Measurements from ENCODE around the gene TMEM115. TPM values are rescaled to one million over a fixed set of nuclear protein-coding genes. Genes with fewer than 3 reads are reported as not detected.

The TMEM115 gene
- total and polyA plus RNA-seq, 2 of the 13 experiments (the other 11 are each of a cell fraction or from before 2014, with no cell fraction given) = 22.1 to 30.7 TPM

- TF ChIP-seq HBP1 (CRISPR knock-in tag; IDR thresholded peaks at IDR 0.05; ENCODE audit: low read depth) (peak; percentile 55; the same call in 1 of the 2 replicates), MXD3 (CRISPR knock-in tag; IDR thresholded peaks at IDR 0.05) (peak; percentile 59; the same call in 1 of the 2 replicates), SRSF1 (optimal IDR thresholded peaks at IDR 0.05; ENCODE audit: low read depth, low read length) (peak; percentile 12), BCL6 (CRISPR knock-in tag; IDR thresholded peaks at IDR 0.05) (peak; percentile 11; the same call in 1 of the 2 replicates), MNT (IDR thresholded peaks at IDR 0.05) (peak; percentile 50; the same call in 1 of the 2 replicates), TBX3 (IDR thresholded peaks at IDR 0.05; ENCODE audit: borderline replicate concordance) (no peak), TFDP2 (CRISPR knock-in tag; IDR thresholded peaks at IDR 0.05) (peak; percentile 32; the same call in 1 of the 2 replicates), SPEN (CRISPR knock-in tag; IDR thresholded peaks at IDR 0.05; ENCODE audit: low read depth) (0 out of 2 replicates have a peak, but pooled peaks have one; percentile 43), ZSCAN21 (CRISPR knock-in tag; IDR thresholded peaks at IDR 0.05; ENCODE audit: borderline replicate concordance) (no peak; the same call in 1 of the 2 replicates), ZBTB42 (CRISPR knock-in tag; IDR thresholded peaks at IDR 0.05) (0 out of 2 replicates have a peak, but pooled peaks have one; percentile 8), ZEB1 (IDR thresholded peaks at IDR 0.05; ENCODE audit: insufficient replicate concordance, low read depth) (peak; percentile 16), ZNF343 (CRISPR knock-in tag; IDR thresholded peaks at IDR 0.05) (no peak), ZBTB7B (CRISPR knock-in tag; IDR thresholded peaks at IDR 0.05) (0 out of 2 replicates have a peak, but pooled peaks have one; percentile 15), ZNF24 (IDR thresholded peaks at IDR 0.05) (no peak), RARA (CRISPR knock-in tag; IDR thresholded peaks at IDR 0.05) (no peak)
- TF ChIP-seq, protein P1, sequence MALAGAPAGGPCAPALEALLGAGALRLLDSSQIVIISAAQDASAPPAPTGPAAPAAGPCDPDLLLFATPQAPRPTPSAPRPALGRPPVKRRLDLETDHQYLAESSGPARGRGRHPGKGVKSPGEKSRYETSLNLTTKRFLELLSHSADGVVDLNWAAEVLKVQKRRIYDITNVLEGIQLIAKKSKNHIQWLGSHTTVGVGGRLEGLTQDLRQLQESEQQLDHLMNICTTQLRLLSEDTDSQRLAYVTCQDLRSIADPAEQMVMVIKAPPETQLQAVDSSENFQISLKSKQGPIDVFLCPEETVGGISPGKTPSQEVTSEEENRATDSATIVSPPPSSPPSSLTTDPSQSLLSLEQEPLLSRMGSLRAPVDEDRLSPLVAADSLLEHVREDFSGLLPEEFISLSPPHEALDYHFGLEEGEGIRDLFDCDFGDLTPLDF (CRISPR knock-in tag; IDR thresholded peaks at IDR 0.05) = 0 out of 2 replicates have a peak, but pooled peaks have one; percentile 17
- TF ChIP-seq, protein P2, sequence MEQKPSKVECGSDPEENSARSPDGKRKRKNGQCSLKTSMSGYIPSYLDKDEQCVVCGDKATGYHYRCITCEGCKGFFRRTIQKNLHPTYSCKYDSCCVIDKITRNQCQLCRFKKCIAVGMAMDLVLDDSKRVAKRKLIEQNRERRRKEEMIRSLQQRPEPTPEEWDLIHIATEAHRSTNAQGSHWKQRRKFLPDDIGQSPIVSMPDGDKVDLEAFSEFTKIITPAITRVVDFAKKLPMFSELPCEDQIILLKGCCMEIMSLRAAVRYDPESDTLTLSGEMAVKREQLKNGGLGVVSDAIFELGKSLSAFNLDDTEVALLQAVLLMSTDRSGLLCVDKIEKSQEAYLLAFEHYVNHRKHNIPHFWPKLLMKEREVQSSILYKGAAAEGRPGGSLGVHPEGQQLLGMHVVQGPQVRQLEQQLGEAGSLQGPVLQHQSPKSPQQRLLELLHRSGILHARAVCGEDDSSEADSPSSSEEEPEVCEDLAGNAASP (CRISPR knock-in tag; IDR thresholded peaks at IDR 0.05; ENCODE audit: borderline replicate concordance) = no peak
- TF ChIP-seq, protein P3, sequence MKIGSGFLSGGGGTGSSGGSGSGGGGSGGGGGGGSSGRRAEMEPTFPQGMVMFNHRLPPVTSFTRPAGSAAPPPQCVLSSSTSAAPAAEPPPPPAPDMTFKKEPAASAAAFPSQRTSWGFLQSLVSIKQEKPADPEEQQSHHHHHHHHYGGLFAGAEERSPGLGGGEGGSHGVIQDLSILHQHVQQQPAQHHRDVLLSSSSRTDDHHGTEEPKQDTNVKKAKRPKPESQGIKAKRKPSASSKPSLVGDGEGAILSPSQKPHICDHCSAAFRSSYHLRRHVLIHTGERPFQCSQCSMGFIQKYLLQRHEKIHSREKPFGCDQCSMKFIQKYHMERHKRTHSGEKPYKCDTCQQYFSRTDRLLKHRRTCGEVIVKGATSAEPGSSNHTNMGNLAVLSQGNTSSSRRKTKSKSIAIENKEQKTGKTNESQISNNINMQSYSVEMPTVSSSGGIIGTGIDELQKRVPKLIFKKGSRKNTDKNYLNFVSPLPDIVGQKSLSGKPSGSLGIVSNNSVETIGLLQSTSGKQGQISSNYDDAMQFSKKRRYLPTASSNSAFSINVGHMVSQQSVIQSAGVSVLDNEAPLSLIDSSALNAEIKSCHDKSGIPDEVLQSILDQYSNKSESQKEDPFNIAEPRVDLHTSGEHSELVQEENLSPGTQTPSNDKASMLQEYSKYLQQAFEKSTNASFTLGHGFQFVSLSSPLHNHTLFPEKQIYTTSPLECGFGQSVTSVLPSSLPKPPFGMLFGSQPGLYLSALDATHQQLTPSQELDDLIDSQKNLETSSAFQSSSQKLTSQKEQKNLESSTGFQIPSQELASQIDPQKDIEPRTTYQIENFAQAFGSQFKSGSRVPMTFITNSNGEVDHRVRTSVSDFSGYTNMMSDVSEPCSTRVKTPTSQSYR (CRISPR knock-in tag; IDR thresholded peaks at IDR 0.05; ENCODE audit: borderline replicate concordance) = peak; percentile 82
- TF ChIP-seq, protein P4, sequence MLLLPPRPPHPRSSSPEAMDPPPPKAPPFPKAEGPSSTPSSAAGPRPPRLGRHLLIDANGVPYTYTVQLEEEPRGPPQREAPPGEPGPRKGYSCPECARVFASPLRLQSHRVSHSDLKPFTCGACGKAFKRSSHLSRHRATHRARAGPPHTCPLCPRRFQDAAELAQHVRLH (CRISPR knock-in tag; IDR thresholded peaks at IDR 0.05; ENCODE audit: borderline replicate concordance, low read depth) = 0 out of 2 replicates have a peak, but pooled peaks have one; percentile 15
These were observed 38.4 kb downstream of the TMEM115 start (continued) for GRCh38 chr3:50320853-50321335.

Data from HepG2 (cell line).